ENCODE data around the gene CD28.

The CD28 gene

DNA sequence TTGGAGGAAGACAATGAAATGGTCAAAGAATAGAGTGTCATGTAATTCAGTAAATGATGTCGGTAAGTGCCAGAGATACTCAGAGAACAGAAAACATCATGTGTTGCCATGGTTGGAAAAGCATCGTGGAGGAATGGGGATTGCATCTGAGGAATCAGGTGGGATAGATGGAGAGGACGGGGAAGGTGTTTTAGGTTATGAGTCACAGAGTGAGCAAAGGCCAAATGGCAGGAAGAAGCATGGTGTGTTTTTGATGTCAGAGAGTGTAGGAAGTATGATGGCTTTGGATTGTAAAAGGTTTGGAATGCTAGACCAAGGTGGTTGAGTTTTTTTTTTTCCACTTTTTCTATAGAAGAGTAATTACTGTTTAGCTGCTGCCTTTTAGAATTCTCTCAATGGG lies 27.5 kb upstream of the CD28 start:
- H3K4me3 ChIP-seq (replicated peaks; ENCODE audit: insufficient read depth, low read length): no peak overlapping the region
- DNase-seq (ENCODE audit: low read depth in 1 of 2, low spot score in 1 of 2): no peak
- H3K27ac ChIP-seq (replicated peaks): no peak overlapping the region
- no peaks in the 10 kb centered on the region for H3K27me3 ChIP-seq (ENCODE audit: insufficient read depth, poor library complexity, severe bottlenecking)
- TF ChIP-seq, protein P1, sequence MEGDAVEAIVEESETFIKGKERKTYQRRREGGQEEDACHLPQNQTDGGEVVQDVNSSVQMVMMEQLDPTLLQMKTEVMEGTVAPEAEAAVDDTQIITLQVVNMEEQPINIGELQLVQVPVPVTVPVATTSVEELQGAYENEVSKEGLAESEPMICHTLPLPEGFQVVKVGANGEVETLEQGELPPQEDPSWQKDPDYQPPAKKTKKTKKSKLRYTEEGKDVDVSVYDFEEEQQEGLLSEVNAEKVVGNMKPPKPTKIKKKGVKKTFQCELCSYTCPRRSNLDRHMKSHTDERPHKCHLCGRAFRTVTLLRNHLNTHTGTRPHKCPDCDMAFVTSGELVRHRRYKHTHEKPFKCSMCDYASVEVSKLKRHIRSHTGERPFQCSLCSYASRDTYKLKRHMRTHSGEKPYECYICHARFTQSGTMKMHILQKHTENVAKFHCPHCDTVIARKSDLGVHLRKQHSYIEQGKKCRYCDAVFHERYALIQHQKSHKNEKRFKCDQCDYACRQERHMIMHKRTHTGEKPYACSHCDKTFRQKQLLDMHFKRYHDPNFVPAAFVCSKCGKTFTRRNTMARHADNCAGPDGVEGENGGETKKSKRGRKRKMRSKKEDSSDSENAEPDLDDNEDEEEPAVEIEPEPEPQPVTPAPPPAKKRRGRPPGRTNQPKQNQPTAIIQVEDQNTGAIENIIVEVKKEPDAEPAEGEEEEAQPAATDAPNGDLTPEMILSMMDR (IDR thresholded peaks at IDR 0.05; ENCODE audit: insufficient read depth, low read length): no peak
- TF ChIP-seq GABPA (IDR thresholded peaks at IDR 0.05; ENCODE audit: low read depth): no peak
- TF ChIP-seq SPI1 (IDR thresholded peaks at IDR 0.05; ENCODE audit: borderline replicate concordance, low read depth): no peak
- TF ChIP-seq, protein P2, sequence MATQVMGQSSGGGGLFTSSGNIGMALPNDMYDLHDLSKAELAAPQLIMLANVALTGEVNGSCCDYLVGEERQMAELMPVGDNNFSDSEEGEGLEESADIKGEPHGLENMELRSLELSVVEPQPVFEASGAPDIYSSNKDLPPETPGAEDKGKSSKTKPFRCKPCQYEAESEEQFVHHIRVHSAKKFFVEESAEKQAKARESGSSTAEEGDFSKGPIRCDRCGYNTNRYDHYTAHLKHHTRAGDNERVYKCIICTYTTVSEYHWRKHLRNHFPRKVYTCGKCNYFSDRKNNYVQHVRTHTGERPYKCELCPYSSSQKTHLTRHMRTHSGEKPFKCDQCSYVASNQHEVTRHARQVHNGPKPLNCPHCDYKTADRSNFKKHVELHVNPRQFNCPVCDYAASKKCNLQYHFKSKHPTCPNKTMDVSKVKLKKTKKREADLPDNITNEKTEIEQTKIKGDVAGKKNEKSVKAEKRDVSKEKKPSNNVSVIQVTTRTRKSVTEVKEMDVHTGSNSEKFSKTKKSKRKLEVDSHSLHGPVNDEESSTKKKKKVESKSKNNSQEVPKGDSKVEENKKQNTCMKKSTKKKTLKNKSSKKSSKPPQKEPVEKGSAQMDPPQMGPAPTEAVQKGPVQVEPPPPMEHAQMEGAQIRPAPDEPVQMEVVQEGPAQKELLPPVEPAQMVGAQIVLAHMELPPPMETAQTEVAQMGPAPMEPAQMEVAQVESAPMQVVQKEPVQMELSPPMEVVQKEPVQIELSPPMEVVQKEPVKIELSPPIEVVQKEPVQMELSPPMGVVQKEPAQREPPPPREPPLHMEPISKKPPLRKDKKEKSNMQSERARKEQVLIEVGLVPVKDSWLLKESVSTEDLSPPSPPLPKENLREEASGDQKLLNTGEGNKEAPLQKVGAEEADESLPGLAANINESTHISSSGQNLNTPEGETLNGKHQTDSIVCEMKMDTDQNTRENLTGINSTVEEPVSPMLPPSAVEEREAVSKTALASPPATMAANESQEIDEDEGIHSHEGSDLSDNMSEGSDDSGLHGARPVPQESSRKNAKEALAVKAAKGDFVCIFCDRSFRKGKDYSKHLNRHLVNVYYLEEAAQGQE (IDR thresholded peaks at IDR 0.05; ENCODE audit: insufficient replicate concordance, low read depth): no peak
- no peak for TF ChIP-seq POLR2AphosphoS5 (IDR thresholded peaks at IDR 0.05; ENCODE audit: low read depth)

DNA sequence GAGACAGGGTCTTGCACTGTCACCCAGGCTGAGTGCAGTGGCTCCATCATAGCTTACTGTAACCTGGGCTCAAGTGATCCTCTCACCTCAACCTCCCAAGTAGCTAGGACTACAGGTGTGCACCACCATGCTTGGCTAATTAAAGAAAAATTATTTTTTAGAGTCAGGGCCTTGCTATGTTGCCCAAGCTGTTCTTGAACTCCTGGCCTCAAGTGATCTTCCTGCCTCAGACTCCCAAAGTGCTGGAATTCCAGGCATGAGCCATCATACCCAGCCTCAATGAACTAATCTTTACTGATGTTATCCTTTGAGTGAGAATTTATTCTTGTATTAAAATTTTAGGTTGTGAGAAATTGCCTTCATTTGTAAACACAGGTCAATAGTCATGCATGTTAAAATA lies 27.0 kb upstream of the CD28 start:
- H3K4me3 ChIP-seq (replicated peaks; ENCODE audit: insufficient read depth, low read length): no peak overlapping the region
- no peak overlapping the region for H3K27ac ChIP-seq (replicated peaks)
- no peak for DNase-seq (ENCODE audit: low read depth in 1 of 2, low spot score in 1 of 2)
- no peak for TF ChIP-seq GABPA (IDR thresholded peaks at IDR 0.05; ENCODE audit: low read depth)
- TF ChIP-seq, protein P2 (IDR thresholded peaks at IDR 0.05; ENCODE audit: insufficient replicate concordance, low read depth): no peak
- TF ChIP-seq, protein P1 (IDR thresholded peaks at IDR 0.05; ENCODE audit: insufficient read depth, low read length): no peak
- H3K27me3 ChIP-seq (ENCODE audit: insufficient read depth, poor library complexity, severe bottlenecking): no peaks in the 10 kb centered on the region

DNA sequence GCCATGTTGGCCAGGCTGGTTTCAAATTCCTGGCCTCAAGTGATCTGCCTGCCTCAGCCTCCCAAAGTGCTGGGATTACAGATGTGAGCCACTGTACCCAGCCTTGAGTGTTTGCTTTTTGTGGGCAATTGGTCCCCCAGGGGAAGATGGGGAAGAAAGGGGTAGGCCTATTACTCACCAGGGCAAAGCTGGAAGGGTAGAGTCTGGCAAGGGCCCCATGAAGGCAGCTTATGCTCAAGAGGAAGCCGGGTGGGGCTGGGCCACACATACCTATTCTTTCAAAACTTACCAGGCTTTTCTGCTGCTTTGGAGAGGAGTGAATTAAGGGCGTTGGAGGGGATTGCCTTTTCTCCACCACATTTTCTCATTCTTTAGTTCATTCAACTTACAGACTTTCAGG lies 24.5 kb upstream of the CD28 start:
- Histone ChIP-seq H3K27me3 (ENCODE audit: insufficient read depth, poor library complexity, severe bottlenecking) (no peaks in the 10 kb centered on the region), H3K4me3 (replicated peaks; ENCODE audit: insufficient read depth, low read length) (no peak overlapping the region), H3K27ac (replicated peaks) (no peak overlapping the region)
- TF ChIP-seq, protein P1 (IDR thresholded peaks at IDR 0.05; ENCODE audit: insufficient read depth, low read length): no peak
- no peak for TF ChIP-seq POLR2AphosphoS5 (IDR thresholded peaks at IDR 0.05; ENCODE audit: low read depth)
- TF ChIP-seq SPI1 (IDR thresholded peaks at IDR 0.05; ENCODE audit: borderline replicate concordance, low read depth): no peak
- TF ChIP-seq, protein P2 (IDR thresholded peaks at IDR 0.05; ENCODE audit: insufficient replicate concordance, low read depth): no peak
- no peak for DNase-seq (ENCODE audit: low read depth in 1 of 2, low spot score in 1 of 2)
